HFFc6 (cell line): Measurements from ENCODE around the gene RPS10. TPM values are rescaled to one million over a fixed set of nuclear protein-coding genes. Genes with fewer than 3 reads are reported as not detected.

Source experiments
- DNase-seq: peaks from one replicate; pipeline ENCODE4 v3.0.0-alpha.2; 2018
- H3K27ac Mint-ChIP-seq: 2 replicates; pipeline ENCODE4 v1.8.0; 2020; ENCODE audit warnings: mild to moderate bottlenecking, mixed read lengths
- H3K27me3 Mint-ChIP-seq: 2 replicates; pipeline ENCODE4 v1.8.0; 2021; ENCODE audit warnings: mild to moderate bottlenecking, moderate library complexity, mixed read lengths; ENCODE audit not compliant: insufficient read depth
- H3K36me3 Mint-ChIP-seq: 2 replicates; pipeline ENCODE4 v1.8.0; 2021; ENCODE audit warnings: low read depth, mixed read lengths
- H3K4me1 Mint-ChIP-seq: 2 replicates; pipeline ENCODE4 v1.8.0; 2020; ENCODE audit warnings: low read depth, mixed read lengths
- H3K4me3 Mint-ChIP-seq: 2 replicates; pipeline ENCODE4 v1.8.0; 2020; ENCODE audit warnings: mild to moderate bottlenecking, moderate library complexity, mixed read lengths
- H3K9me3 Mint-ChIP-seq: 2 replicates; pipeline ENCODE4 v1.8.0; 2020; ENCODE audit warnings: mild to moderate bottlenecking, mixed read lengths
- CTCF ChIP-seq: fragments of 200-600 bp; sonication (generic); IDR thresholded peaks from 2 replicates; pipeline ENCODE4 v1.5.0; 2021; ENCODE audit warnings: antibody characterized with exemption, mild to moderate bottlenecking
- long read RNA-seq: library from polyadenylated mRNA; unstranded; transcript quantifications from one replicate; pipeline ENCODE4 v2.0.0, GENCODE V29; 2019
- total RNA-seq, 6 experiments: library from RNA; stranded (reverse); fragmentation: NEBNext Ultra II Directional; extraction: Animal tissue kit (Norgen Biotek cat#: 25700); gene quantifications; 2 replicates in 1 of 6; 3 replicates in 5 of 6; pipeline ENCODE4 v1.2.3, GENCODE V29; 2021

Gene RPS10
- 1,000 to 10,000 TPM; 1,585 to 1,769 (median 1,649) TPM for total RNA-seq
- long read RNA-seq, transcript RPS10-209 (6 exons, 588 nt) = major isoform, 1,173 of 1,332 reads
- long read RNA-seq, transcript RPS10-206 (6 exons, 781 nt) = minor isoform, 57 of 1,332 reads
- long read RNA-seq, partial matches to known transcripts = 96 of 1,332 reads
- long read RNA-seq, other reads (novel, unspliced or antisense) = 3 of 1,332 reads

GRCh38 chr6:34425498-34426410 is at the start of gene RPS10:
Gene RPS10, minus strand, starts transcription at chr6:34426069. Its CDS starts 848 bp downstream, at chr6:34425221.
- no peak for TF ChIP-seq CTCF
- Mint-ChIP-seq H3K27ac (peak within 1 kb of the TSS; percentile 99), H3K27me3 (peaks cover 15% of the 10 kb centered on the region), H3K4me3 (peak within 1 kb of the TSS; percentile 99), H3K36me3 (peaks cover 36% of the 10 kb centered on the region), H3K4me1 (peaks cover 29% of the 10 kb centered on the region), H3K9me3 (peaks cover 2% of the 10 kb centered on the region; the same call in 1 of the 2 replicates)
- peak; percentile 87 for DNase-seq

GRCh38 chr6:34475238-34475682 is 49.4 kb upstream of the RPS10 start:
- Mint-ChIP-seq H3K4me1 (peaks cover 7% of the 10 kb centered on the region), H3K27ac (no peak overlapping the region), H3K36me3 (peaks cover 7% of the 10 kb centered on the region)

GRCh38 chr6:34474754-34475153 is 48.9 kb upstream of the RPS10 start:
- DNase-seq = no peak
- Mint-ChIP-seq H3K4me1 (peaks cover 7% of the 10 kb centered on the region), H3K27me3 (peaks cover 18% of the 10 kb centered on the region), H3K27ac (no peak overlapping the region), H3K36me3 (peaks cover 7% of the 10 kb centered on the region), H3K9me3 (peaks cover 13% of the 10 kb centered on the region), H3K4me3 (no peak overlapping the region)
- no peak for TF ChIP-seq CTCF

More at GRCh38 chr6:34475238-34475682, 49.4 kb upstream of the RPS10 start:
- TF ChIP-seq CTCF = no peak
- H3K9me3 Mint-ChIP-seq = peaks cover 13% of the 10 kb centered on the region
- H3K4me3 Mint-ChIP-seq = no peak overlapping the region
- peak; percentile 25 for DNase-seq
- H3K27me3 Mint-ChIP-seq = peaks cover 20% of the 10 kb centered on the region

- peaks cover 13% of the 10 kb centered on the region for H3K9me3 Mint-ChIP-seq
- H3K36me3 Mint-ChIP-seq = peaks cover 7% of the 10 kb centered on the region
Observed at GRCh38 chr6:34473967-34474366, 48.1 kb upstream of the RPS10 start.

GRCh38 chr6:34472425-34472824 is 46.6 kb upstream of the RPS10 start:
- TF ChIP-seq CTCF = no peak
- DNase-seq = no peak
- Mint-ChIP-seq H3K4me3 (no peak overlapping the region), H3K36me3 (peaks cover 7% of the 10 kb centered on the region), H3K27me3 (peaks cover 19% of the 10 kb centered on the region), H3K27ac (no peak overlapping the region), H3K9me3 (peaks cover 13% of the 10 kb centered on the region), H3K4me1 (peaks cover 7% of the 10 kb centered on the region)

More at GRCh38 chr6:34473967-34474366, 48.1 kb upstream of the RPS10 start:
- no peak for TF ChIP-seq CTCF
- Mint-ChIP-seq H3K4me3 (no peak overlapping the region), H3K27ac (no peak overlapping the region), H3K4me1 (peaks cover 7% of the 10 kb centered on the region), H3K27me3 (peaks cover 19% of the 10 kb centered on the region)
- no peak for DNase-seq
